Neutrophil (primary cell): ENCODE data around the gene PSENEN.
A peak's percentile ranks its signal among the peaks of the same experiment; 100 is the strongest.

Experiments
- H3K27ac ChIP-seq: fragments of 200-600 bp; sonication (generic); 2 replicates; pipeline ENCODE4 v1.5.1; 2016; ENCODE audit warnings: mild to moderate bottlenecking, moderate library complexity
- H3K27me3 ChIP-seq: fragments of 200-600 bp; sonication (generic); 2 replicates; pipeline ENCODE4 v1.6.0; 2016; ENCODE audit warnings: mild to moderate bottlenecking
- H3K36me3 ChIP-seq: fragments of 200-600 bp; sonication (generic); 2 replicates; pipeline ENCODE4 v1.5.1; 2017
- H3K4me1 ChIP-seq, 2 experiments: fragments of 200-600 bp in 1 of 2; sonication (generic) in 1 of 2; 1 replicate in 1 of 2; 2 replicates in 1 of 2; pipeline versions ENCODE4 v1.5.1 to v1.6.1; 2013 to 2016; ENCODE audit warnings: low read depth in 1 of 2, low read length in 1 of 2, mild to moderate bottlenecking in 1 of 2, moderate library complexity in 1 of 2; ENCODE audit not compliant: control insufficient read depth in 1 of 2, insufficient read depth in 1 of 2
- H3K4me3 ChIP-seq, 2 experiments: fragments of 200-600 bp in 1 of 2; sonication (generic) in 1 of 2; 1 replicate in 1 of 2; 2 replicates in 1 of 2; pipeline ENCODE4 v1.5.1; 2013 to 2016; ENCODE audit warnings: low read depth in 1 of 2, low read length in 1 of 2, mild to moderate bottlenecking in 1 of 2, moderate library complexity in 1 of 2
- H3K9me3 ChIP-seq: fragments of 200-600 bp; sonication (generic); 2 replicates; pipeline ENCODE4 v1.5.1; 2016
- TF ChIP-seq, protein P1 (sequence below): fragments of 200-600 bp; sonication (generic); IDR thresholded peaks from 2 replicates; pipeline ENCODE4 v1.5.1; 2016; ENCODE audit warnings: antibody characterized with exemption

PSENEN gene

GRCh38 chr19:35756377-35757230 is 11.2 kb downstream of the PSENEN start, which contains the start of gene HSPB6:
TSS of gene HSPB6 (minus strand) at chr19:35757029. CDS start at chr19:35757008, 21 bp downstream.
- H3K27ac ChIP-seq = peak within 1 kb of the TSS; percentile 85
- H3K9me3 ChIP-seq = no peaks in the 10 kb centered on the region
- TF ChIP-seq, protein P1, sequence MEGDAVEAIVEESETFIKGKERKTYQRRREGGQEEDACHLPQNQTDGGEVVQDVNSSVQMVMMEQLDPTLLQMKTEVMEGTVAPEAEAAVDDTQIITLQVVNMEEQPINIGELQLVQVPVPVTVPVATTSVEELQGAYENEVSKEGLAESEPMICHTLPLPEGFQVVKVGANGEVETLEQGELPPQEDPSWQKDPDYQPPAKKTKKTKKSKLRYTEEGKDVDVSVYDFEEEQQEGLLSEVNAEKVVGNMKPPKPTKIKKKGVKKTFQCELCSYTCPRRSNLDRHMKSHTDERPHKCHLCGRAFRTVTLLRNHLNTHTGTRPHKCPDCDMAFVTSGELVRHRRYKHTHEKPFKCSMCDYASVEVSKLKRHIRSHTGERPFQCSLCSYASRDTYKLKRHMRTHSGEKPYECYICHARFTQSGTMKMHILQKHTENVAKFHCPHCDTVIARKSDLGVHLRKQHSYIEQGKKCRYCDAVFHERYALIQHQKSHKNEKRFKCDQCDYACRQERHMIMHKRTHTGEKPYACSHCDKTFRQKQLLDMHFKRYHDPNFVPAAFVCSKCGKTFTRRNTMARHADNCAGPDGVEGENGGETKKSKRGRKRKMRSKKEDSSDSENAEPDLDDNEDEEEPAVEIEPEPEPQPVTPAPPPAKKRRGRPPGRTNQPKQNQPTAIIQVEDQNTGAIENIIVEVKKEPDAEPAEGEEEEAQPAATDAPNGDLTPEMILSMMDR = no peak
- peak within 1 kb of the TSS; percentile 78 to 87 for H3K4me3 ChIP-seq
- H3K27me3 ChIP-seq = peaks cover 33% of the 10 kb centered on the region
- H3K36me3 ChIP-seq = peaks cover 48% of the 10 kb centered on the region
- H3K4me1 ChIP-seq = peaks cover 33 to 36% of the 10 kb centered on the region in 2 experiments

GRCh38 chr19:35757231-35757748 is 11.8 kb downstream of the PSENEN start:
- Histone ChIP-seq H3K4me3 (peak overlapping the region; percentile 78 to 87), H3K27ac (peak overlapping the region; percentile 85), H3K36me3 (peaks cover 49% of the 10 kb centered on the region), H3K4me1 (peaks cover 33 to 36% of the 10 kb centered on the region in 2 experiments), H3K27me3 (peaks cover 33% of the 10 kb centered on the region), H3K9me3 (no peaks in the 10 kb centered on the region)
- TF ChIP-seq, protein P1 = no peak

GRCh38 chr19:35757749-35758608 is 12.5 kb downstream of the PSENEN start, which contains the start of gene PROSER3:
TSS of gene PROSER3 (plus strand) at chr19:35758176. CDS start at chr19:35758216, 40 bp downstream.
- no peaks in the 10 kb centered on the region for H3K9me3 ChIP-seq
- H3K27ac ChIP-seq = peak within 1 kb of the TSS; percentile 85
- TF ChIP-seq, protein P1 = peak; percentile 14
- peak within 1 kb of the TSS; percentile 78 to 87 for H3K4me3 ChIP-seq
- H3K36me3 ChIP-seq = peaks cover 42% of the 10 kb centered on the region
- peaks cover 33 to 36% of the 10 kb centered on the region in 2 experiments for H3K4me1 ChIP-seq
- H3K27me3 ChIP-seq = peaks cover 33% of the 10 kb centered on the region

- peaks cover 33 to 36% of the 10 kb centered on the region in 2 experiments for H3K4me1 ChIP-seq
- H3K36me3 ChIP-seq = peaks cover 34% of the 10 kb centered on the region
- H3K27me3 ChIP-seq = peaks cover 29% of the 10 kb centered on the region
- H3K9me3 ChIP-seq = no peaks in the 10 kb centered on the region
- no peak overlapping the region for H3K27ac ChIP-seq
- H3K4me3 ChIP-seq = no peak overlapping the region
- TF ChIP-seq, protein P1 = no peak
Observed at GRCh38 chr19:35759697-35760096, 14.2 kb downstream of the PSENEN start.

- H3K4me1 ChIP-seq = peaks cover 24% of the 10 kb centered on the region in 2 experiments
- TF ChIP-seq, protein P1 = no peak
- H3K4me3 ChIP-seq = no peak overlapping the region
- H3K9me3 ChIP-seq = no peaks in the 10 kb centered on the region
- peaks cover 34% of the 10 kb centered on the region for H3K36me3 ChIP-seq
- H3K27me3 ChIP-seq = peaks cover 17% of the 10 kb centered on the region
- no peak overlapping the region for H3K27ac ChIP-seq
Observed at GRCh38 chr19:35760711-35761349, 15.4 kb downstream of the PSENEN start.
